Hematopoietic multipotent progenitor cell treated with erythropoietin and hydrocortisone succinate and interleukin-3 and kit ligand, for 6 days (in vitro differentiated cells): ENCODE measurements around the gene ANAPC7.
A peak's percentile ranks its signal among the peaks of the same experiment; 100 is the strongest.
"Not testable (repeated sequence)": the region's sequence is repeated elsewhere in the genome, so short reads cannot be mapped to it uniquely, and the experiment has no call there.

Experiments
- DNase-seq: peaks from one replicate; pipeline ENCODE4 v3.0.0-alpha.2; 2015

Gene ANAPC7

GRCh38 chr12:110403146-110403975, at the start of gene ANAPC7:
Gene ANAPC7, minus strand, starts transcription at chr12:110403708. Its CDS starts 81 bp downstream, at chr12:110403627.
- DNase-seq: peak; percentile 95

GRCh38 chr12:110451263-110451662, 47.8 kb upstream of the ANAPC7 start:
- no peak for DNase-seq

GRCh38 chr12:110449799-110450497, 46.4 kb upstream of the ANAPC7 start, which contains the start of gene ARPC3:
Gene ARPC3, minus strand, starts transcription at chr12:110450337. Its CDS starts 77 bp downstream, at chr12:110450260.
- peak; percentile 98 for DNase-seq

GRCh38 chr12:110444455-110444854, 40.9 kb upstream of the ANAPC7 start:
- no peak for DNase-seq

- no peak for DNase-seq
These were observed 32.7 kb upstream of the ANAPC7 start for GRCh38 chr12:110436231-110436630.

- no peak for DNase-seq
These were observed 28.6 kb upstream of the ANAPC7 start for GRCh38 chr12:110431957-110432587.

- not testable (repeated sequence) for DNase-seq
These were observed 26.2 kb upstream of the ANAPC7 start for GRCh38 chr12:110429676-110430075.

GRCh38 chr12:110426406-110426805, 22.9 kb upstream of the ANAPC7 start:
- DNase-seq: no peak

GRCh38 chr12:110424237-110424636, 20.7 kb upstream of the ANAPC7 start:
- no peak for DNase-seq

GRCh38 chr12:110421701-110422100, 18.2 kb upstream of the ANAPC7 start:
- no peak for DNase-seq

GRCh38 chr12:110421159-110421661, 17.7 kb upstream of the ANAPC7 start:
- DNase-seq: peak; percentile 64

- not testable (repeated sequence) for DNase-seq
These were observed 17.1 kb upstream of the ANAPC7 start for GRCh38 chr12:110420644-110421043.

GRCh38 chr12:110417113-110417512, 13.6 kb upstream of the ANAPC7 start:
- DNase-seq: peak; percentile 21

GRCh38 chr12:110410086-110410485, 6.6 kb upstream of the ANAPC7 start:
- DNase-seq: not testable (repeated sequence)

- DNase-seq: not testable (repeated sequence)
These were observed 1.7 kb upstream of the ANAPC7 start for GRCh38 chr12:110405126-110405662.

- peak; percentile 94 for DNase-seq
These were observed 621 bp upstream of the ANAPC7 start for GRCh38 chr12:110403976-110404682.

- no peak for DNase-seq
These were observed 20.8 kb downstream of the ANAPC7 start for GRCh38 chr12:110382683-110383082.

- no peak for DNase-seq
These were observed 23.9 kb downstream of the ANAPC7 start for GRCh38 chr12:110379631-110380030.

- DNase-seq: no peak
These were observed 24.3 kb downstream of the ANAPC7 start for GRCh38 chr12:110379197-110379596.

- DNase-seq: not testable (repeated sequence)
These were observed 25.2 kb downstream of the ANAPC7 start for GRCh38 chr12:110378131-110378790.

GRCh38 chr12:110373962-110374611, 29.4 kb downstream of the ANAPC7 start:
- DNase-seq: no peak
